ENCODE data around the gene SSH2. TPM values are rescaled to one million over a fixed set of nuclear protein-coding genes. Genes with fewer than 3 reads are reported as not detected.
A peak's percentile ranks its signal among the peaks of the same experiment; 100 is the strongest.
"Not testable (repeated sequence)": the region's sequence is repeated elsewhere in the genome, so short reads cannot be mapped to it uniquely, and the experiment has no call there.

SSH2 gene
- total RNA-seq, 1 donor from 2014 or later, result 39.2 TPM

DNA sequence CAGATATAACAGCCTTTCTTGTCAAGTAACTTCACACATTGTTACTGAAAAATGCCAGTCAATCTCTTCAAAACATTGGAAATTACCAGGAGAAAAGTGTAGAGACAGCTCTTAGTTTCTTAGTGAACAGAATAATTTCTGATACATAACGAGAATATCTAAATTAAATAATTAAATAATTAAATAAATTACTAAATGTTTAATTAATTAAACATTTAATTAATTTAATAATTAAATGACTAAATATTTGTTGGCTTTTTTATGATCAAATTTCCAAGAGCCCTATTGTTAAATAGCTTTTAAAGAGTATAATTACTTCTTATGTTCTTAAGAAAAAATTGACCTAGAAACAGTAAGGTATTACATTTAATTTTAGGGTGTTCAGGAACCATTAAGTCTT is 129.6 kb downstream of the SSH2 start:
- H3K27ac Mint-ChIP-seq, result no peak overlapping the region
- no peaks in the 10 kb centered on the region for H3K36me3 Mint-ChIP-seq (ENCODE audit: low read depth)
- no peaks in the 10 kb centered on the region for H3K27me3 Mint-ChIP-seq (ENCODE audit: low read depth)
- intact Hi-C loops (cut with micrococcal nuclease), result no loop called here
- DNase-seq (ENCODE audit: low spot score), result no peak
- no peaks in the 10 kb centered on the region for H3K9me3 Mint-ChIP-seq
- H3K4me1 Mint-ChIP-seq (ENCODE audit: low read depth), result peaks cover 3% of the 10 kb centered on the region
- H3K4me3 Mint-ChIP-seq (ENCODE audit: low read depth), result no peak overlapping the region

DNA sequence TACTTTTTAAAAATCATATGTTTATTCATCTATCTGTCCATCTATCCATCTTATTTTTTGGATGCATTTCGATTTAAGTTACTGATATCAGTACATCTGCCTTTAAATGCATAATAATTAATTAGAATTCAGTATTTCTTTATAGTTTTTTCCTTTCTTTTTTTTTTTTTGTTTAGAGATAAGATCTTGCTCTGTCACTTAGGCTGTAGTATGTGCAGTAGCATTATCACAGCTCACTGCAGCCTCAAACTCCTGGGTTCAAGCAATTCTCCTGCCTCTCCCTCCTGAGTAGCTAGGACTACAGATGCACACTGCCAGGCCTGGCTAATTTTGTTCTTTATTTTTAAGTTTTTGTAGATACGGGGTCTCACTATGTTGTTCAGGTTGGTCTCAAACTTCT is 133.4 kb downstream of the SSH2 start:
- Mint-ChIP-seq H3K27ac (no peak overlapping the region), H3K4me3 (ENCODE audit: low read depth) (no peak overlapping the region), H3K36me3 (ENCODE audit: low read depth) (no peaks in the 10 kb centered on the region), H3K4me1 (ENCODE audit: low read depth) (peaks cover 3% of the 10 kb centered on the region), H3K27me3 (ENCODE audit: low read depth) (no peaks in the 10 kb centered on the region), H3K9me3 (no peaks in the 10 kb centered on the region)
- intact Hi-C loops (cut with micrococcal nuclease), result no loop called here
- no peak for DNase-seq (ENCODE audit: low spot score)

DNA sequence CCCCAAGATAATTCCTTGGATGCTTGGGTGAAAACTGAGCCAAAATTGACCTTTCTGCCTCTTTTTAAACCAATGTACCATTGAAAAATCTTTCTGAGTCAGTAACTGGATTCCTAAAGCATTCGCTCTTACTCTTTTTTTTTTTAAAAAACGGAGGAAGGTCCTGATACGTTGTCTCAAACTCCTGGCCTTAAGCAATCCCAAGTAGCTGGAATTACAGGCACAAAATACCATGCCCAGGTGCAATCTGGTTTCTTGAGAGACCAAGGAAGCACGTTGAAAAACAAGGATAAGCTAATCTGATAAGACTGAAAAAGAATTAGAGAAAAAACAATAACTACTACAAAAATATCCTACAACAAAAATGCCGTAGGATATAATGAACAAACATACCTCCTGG is 136.5 kb downstream of the SSH2 start:
- Mint-ChIP-seq H3K27me3 (ENCODE audit: low read depth) (no peaks in the 10 kb centered on the region), H3K9me3 (no peaks in the 10 kb centered on the region), H3K27ac (no peak overlapping the region), H3K36me3 (ENCODE audit: low read depth) (no peaks in the 10 kb centered on the region), H3K4me1 (ENCODE audit: low read depth) (no peaks in the 10 kb centered on the region), H3K4me3 (ENCODE audit: low read depth) (no peak overlapping the region)
- intact Hi-C loops (cut with micrococcal nuclease), result no loop called here
- DNase-seq (ENCODE audit: low spot score), result no peak

DNA sequence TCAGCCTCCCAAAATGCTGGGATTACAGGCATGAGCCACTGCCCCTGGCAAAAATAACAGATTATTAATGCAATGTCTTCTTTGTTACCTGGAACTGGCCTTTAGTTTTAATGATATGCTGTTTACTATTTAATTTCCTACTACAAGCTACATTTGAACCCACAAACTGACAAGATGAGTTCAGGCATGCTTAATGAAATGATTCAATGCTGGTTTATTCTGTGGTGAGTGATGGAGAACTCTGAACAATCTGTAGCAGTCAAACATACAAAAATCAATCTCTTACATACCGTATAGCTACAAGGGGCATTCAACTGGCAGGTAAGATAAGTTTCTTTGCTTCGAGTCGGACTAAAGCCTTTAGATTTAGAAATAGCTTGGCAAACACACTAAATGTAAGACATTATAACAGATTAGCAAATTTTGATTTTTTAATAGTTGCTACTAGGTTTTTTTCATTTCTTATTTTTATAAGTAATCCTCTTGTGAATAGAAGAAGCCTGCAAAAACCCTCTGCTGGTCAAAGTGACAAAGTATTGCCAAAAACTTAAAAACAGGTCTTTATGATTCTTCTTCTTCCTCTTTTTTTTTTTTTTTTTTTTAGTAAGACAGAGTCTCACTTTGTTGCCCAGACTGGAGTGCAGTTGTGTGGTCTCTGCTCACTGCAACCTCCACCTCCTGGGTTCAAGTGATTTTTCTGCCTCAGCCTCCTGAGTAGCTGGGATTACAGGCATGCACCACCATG is 138.5 kb downstream of the SSH2 start:
- no peak overlapping the region for H3K4me3 Mint-ChIP-seq (ENCODE audit: low read depth)
- intact Hi-C loops (cut with micrococcal nuclease), result no loop called here
- no peaks in the 10 kb centered on the region for H3K27me3 Mint-ChIP-seq (ENCODE audit: low read depth)
- DNase-seq (ENCODE audit: low spot score), result no peak
- H3K9me3 Mint-ChIP-seq, result no peaks in the 10 kb centered on the region
- no peaks in the 10 kb centered on the region for H3K4me1 Mint-ChIP-seq (ENCODE audit: low read depth)
- H3K36me3 Mint-ChIP-seq (ENCODE audit: low read depth), result no peaks in the 10 kb centered on the region
- no peak overlapping the region for H3K27ac Mint-ChIP-seq

DNA sequence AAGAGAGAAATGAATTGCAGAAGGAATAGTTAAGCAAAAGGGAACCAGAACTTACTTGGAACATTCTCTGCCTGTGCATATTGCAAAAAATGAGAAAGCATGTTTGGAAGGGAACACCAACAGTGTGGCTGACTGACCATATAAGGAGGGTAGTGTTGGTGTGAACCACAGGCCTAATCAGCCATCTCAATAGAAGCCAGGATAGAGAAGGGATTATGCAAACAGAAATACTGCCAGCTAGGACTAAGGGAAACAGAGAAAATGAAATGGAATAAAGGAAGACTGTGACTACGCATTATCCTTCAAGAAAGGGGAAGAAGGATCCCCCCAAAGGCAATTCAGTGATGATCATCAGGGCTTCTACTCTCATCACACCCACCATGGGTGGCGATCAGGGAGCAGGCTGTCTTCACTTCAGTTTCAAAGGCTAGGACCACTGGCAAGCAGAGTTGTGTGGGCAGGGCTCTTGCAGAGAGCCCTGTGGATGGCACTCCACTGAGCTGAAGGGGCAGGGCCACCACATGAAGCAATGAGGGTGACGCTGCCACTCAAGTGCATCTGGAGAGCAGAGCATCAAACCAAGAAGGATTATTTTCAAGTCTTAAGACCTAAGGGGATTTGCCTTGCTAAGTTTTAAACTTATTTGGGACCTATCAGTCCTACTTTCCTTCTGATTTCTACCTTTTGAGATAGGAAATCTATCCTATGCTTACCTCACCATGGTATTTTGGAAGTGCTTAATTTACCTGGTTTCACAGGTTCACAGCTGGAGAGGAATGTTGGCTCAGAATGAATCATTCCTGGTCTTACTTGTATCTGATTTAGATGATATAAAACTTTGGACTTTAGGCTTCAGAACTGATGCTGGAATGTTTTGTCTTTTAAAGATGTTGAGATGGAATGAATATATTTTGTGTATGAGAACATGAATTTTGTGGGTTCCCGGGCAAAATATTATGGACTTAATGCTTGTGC is 140.5 kb downstream of the SSH2 start:
- H3K9me3 Mint-ChIP-seq, result no peaks in the 10 kb centered on the region
- no peaks in the 10 kb centered on the region for H3K27me3 Mint-ChIP-seq (ENCODE audit: low read depth)
- no peaks in the 10 kb centered on the region for H3K4me1 Mint-ChIP-seq (ENCODE audit: low read depth)
- H3K4me3 Mint-ChIP-seq (ENCODE audit: low read depth), result no peak overlapping the region
- intact Hi-C loops (cut with micrococcal nuclease), result no loop called here
- peaks cover 3% of the 10 kb centered on the region for H3K36me3 Mint-ChIP-seq (ENCODE audit: low read depth)
- no peak for DNase-seq (ENCODE audit: low spot score)
- H3K27ac Mint-ChIP-seq, result no peak overlapping the region

DNA sequence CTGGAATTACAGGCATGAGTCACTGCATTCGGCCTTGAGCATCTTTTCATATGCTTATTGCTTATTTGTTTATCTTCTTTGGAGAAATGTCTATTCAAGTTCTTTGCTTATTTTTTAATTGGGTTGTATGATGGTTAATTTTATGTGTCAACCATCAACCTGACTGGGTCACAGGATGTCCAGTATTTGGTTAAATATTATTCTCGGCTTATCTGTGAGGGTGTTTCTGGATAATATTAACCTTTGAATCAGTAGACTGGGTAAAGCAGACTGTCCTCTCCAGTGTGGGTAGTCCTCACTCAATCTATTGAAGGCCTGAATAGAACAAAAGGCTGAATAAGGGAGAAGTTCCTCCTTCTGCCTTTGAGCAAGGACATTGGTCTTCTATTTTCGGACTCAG is 142.0 kb downstream of the SSH2 start:
- Mint-ChIP-seq H3K9me3 (no peaks in the 10 kb centered on the region), H3K27me3 (ENCODE audit: low read depth) (no peaks in the 10 kb centered on the region), H3K4me3 (ENCODE audit: low read depth) (no peak overlapping the region), H3K36me3 (ENCODE audit: low read depth) (peaks cover 9% of the 10 kb centered on the region), H3K27ac (no peak overlapping the region), H3K4me1 (ENCODE audit: low read depth) (no peaks in the 10 kb centered on the region)
- intact Hi-C loops (cut with micrococcal nuclease), result no loop called here
- DNase-seq (ENCODE audit: low spot score), result no peak

DNA sequence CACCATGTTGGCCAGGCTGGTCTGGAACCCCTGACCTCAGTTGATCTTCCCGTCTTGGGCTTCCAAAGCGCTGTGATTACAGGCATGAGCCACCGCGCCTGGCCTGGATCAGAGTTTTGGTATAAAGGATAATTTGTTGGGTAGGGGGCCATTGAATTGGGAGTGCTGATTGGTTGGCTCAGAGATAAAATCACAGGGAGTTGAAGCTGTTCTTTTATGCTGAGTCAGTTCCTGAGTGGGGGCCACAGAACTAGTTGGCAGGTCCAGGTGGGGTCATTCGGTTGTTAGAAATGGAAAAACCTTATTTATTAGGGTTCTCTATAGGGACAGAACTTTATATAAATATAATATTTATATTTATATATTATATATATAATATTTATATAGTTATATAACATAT is 147.1 kb downstream of the SSH2 start:
- no peak overlapping the region for H3K4me3 Mint-ChIP-seq (ENCODE audit: low read depth)
- peaks cover 9% of the 10 kb centered on the region for H3K36me3 Mint-ChIP-seq (ENCODE audit: low read depth)
- no peaks in the 10 kb centered on the region for H3K27me3 Mint-ChIP-seq (ENCODE audit: low read depth)
- no peak overlapping the region for H3K27ac Mint-ChIP-seq
- DNase-seq (ENCODE audit: low spot score), result no peak
- intact Hi-C loops (cut with micrococcal nuclease), result no loop called here
- peaks cover 3% of the 10 kb centered on the region for H3K4me1 Mint-ChIP-seq (ENCODE audit: low read depth)
- no peaks in the 10 kb centered on the region for H3K9me3 Mint-ChIP-seq

DNA sequence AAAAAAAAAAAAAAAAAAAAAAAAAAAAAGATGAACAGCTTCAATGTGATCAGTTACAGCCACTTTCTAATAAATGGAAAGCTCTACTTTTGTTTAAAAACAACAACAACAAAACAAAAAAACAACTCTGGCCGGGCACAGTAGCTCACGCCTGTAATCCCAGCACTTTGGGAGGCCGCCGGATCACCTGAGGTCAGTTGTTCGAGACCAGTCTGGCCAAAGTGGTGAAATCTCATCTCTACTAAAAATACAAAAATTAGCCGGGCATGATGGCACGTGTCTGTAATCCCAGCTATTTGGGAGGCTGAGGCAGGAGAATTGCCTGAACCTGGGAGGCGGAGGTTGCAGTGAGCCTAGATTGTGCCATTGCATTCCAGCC is 150.2 kb downstream of the SSH2 start:
- H3K4me3 Mint-ChIP-seq (ENCODE audit: low read depth); H3K4me1 Mint-ChIP-seq (ENCODE audit: low read depth); H3K27me3 Mint-ChIP-seq (ENCODE audit: low read depth); H3K9me3 Mint-ChIP-seq; H3K27ac Mint-ChIP-seq; H3K36me3 Mint-ChIP-seq (ENCODE audit: low read depth); DNase-seq (ENCODE audit: low spot score): not testable (repeated sequence)
- intact Hi-C loops (cut with micrococcal nuclease), result loop anchor here (1.0 kb wide), 2 partner anchors 140 to 162 kb away; no protein-coding TSS in a partner anchor

DNA sequence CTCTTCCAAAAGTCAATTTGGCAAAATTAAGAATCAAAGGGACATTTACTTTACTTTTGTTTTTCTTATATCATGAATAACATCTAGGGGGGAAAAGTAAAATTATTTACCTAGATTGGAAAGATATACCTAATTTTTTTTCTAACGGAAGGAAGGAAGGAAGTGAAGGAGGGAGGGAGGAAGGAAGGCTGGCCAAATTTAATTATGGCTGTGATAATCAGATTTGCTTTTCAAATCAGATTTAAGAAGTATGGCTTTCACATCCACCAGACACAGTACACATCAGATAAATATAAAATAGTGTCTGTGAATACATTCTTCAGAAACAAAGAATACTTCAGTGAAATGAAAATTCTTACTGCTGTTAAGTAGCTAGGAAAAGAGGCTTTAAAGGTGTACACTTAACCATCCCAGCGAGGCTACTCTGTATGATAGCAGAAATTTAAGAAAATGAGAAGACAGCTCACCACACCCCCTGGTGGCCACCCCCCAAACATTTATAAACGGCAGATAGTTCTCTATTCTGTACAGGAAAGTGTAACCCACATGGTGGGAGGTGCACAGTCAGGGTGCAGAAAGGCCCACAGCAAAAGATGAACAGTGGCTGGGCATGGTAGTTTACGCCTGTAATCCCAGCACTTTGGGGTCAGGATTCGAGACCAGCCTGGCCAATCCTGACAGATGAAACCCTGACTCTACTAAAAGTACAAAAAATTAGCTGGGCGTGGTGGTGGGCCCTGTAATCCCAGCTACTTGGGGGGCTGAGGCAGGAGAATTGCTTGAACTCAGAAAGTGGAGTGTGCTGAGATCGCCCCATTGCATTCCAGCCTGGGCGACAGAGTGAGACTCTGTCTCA is 150.8 kb downstream of the SSH2 start:
- H3K36me3 Mint-ChIP-seq (ENCODE audit: low read depth), result peaks cover 4% of the 10 kb centered on the region
- no peaks in the 10 kb centered on the region for H3K27me3 Mint-ChIP-seq (ENCODE audit: low read depth)
- intact Hi-C loops (cut with micrococcal nuclease), result loop anchor here (1.0 kb wide), 2 partner anchors 140 to 161 kb away; no protein-coding TSS in a partner anchor
- DNase-seq (ENCODE audit: low spot score), result peak; percentile 67
- H3K9me3 Mint-ChIP-seq, result no peaks in the 10 kb centered on the region
- peaks cover 3% of the 10 kb centered on the region for H3K4me1 Mint-ChIP-seq (ENCODE audit: low read depth)
- H3K27ac Mint-ChIP-seq, result no peak overlapping the region
- no peak overlapping the region for H3K4me3 Mint-ChIP-seq (ENCODE audit: low read depth)

DNA sequence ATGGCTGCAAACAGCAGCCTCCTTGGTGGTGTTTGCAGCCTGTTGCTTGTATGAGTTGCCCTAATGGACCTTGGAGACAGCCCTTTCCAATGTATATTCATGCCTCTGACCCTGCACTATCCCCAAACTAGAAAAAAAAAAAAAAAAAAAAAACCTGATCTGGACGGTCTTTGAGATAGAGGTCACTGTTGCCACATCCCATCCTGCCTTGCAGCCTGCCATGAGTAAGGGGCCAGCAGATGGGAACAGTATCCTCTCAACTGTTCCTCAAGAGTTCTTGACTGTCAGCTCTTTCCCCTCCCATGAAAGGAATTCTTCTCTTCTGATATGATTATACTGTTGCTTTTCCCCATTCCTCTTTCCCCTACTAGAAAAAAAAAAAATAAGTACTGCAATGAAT is 152.4 kb downstream of the SSH2 start:
- intact Hi-C loops (cut with micrococcal nuclease), result no loop called here
- Mint-ChIP-seq H3K9me3 (no peaks in the 10 kb centered on the region), H3K4me3 (ENCODE audit: low read depth) (no peak overlapping the region), H3K4me1 (ENCODE audit: low read depth) (peaks cover 3% of the 10 kb centered on the region), H3K36me3 (ENCODE audit: low read depth) (no peaks in the 10 kb centered on the region), H3K27ac (no peak overlapping the region), H3K27me3 (ENCODE audit: low read depth) (no peaks in the 10 kb centered on the region)
- no peak for DNase-seq (ENCODE audit: low spot score)

DNA sequence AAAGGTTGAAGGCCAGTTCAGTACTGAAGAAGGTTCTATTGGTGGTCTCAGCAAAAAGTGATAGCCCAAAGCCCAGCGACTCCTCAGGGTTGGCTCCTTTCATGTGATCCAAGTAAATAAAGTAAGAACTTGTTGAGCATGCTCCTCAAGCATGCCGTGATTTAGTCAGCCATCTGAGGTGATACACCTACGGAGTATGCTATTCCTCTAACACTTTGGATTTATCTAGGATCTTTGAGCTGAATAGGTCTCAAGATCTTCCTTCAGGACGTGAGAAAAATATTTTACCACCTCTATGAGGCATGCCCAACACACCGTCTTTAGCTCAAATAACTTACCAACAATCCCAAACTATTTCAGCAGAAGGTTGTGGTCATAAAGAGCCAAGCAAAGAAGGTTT is 154.0 kb downstream of the SSH2 start:
- Mint-ChIP-seq H3K27me3 (ENCODE audit: low read depth) (no peaks in the 10 kb centered on the region), H3K4me3 (ENCODE audit: low read depth) (no peak overlapping the region), H3K36me3 (ENCODE audit: low read depth) (no peaks in the 10 kb centered on the region), H3K4me1 (ENCODE audit: low read depth) (peaks cover 5% of the 10 kb centered on the region), H3K9me3 (no peaks in the 10 kb centered on the region), H3K27ac (no peak overlapping the region)
- intact Hi-C loops (cut with micrococcal nuclease), result no loop called here
- no peak for DNase-seq (ENCODE audit: low spot score)

DNA sequence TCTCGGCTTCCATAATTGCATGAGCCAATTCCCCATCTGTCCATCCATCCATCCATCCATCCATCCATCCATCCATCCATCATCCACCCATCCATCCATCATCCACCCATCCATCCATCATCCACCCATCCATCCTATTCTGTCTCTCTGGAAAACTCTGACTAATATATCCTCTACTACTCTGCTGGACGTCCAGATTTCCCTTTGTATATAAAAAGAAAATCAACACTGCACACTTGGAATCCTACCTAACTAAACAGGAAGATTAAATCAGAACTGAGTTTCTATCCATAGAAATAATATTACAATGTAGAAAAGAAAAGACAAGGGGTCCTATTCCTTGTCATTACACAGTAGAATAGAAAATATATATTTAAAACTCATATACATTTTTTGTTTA is 157.0 kb downstream of the SSH2 start:
- no peak for DNase-seq (ENCODE audit: low spot score)
- intact Hi-C loops (cut with micrococcal nuclease), result no loop called here
- Mint-ChIP-seq H3K9me3 (no peaks in the 10 kb centered on the region), H3K27ac (no peak overlapping the region), H3K4me3 (ENCODE audit: low read depth) (no peak overlapping the region), H3K27me3 (ENCODE audit: low read depth) (no peaks in the 10 kb centered on the region), H3K4me1 (ENCODE audit: low read depth) (peaks cover 1% of the 10 kb centered on the region), H3K36me3 (ENCODE audit: low read depth) (no peaks in the 10 kb centered on the region)

Measured in activated T-helper 2 cell treated with anti-CD3 and anti-CD28 coated beads, Interferon-gamma antibody, Interleukin-2, Interleukin-4, amounts not matched to agents 10 μg/mL and 5 μg/mL and 100 μg/mL, durations not matched to agents 14 hours and 24 hours and 36 hours (primary cell).